ENCODE measurements around the gene NAP1L5.

Gene NAP1L5

DNA sequence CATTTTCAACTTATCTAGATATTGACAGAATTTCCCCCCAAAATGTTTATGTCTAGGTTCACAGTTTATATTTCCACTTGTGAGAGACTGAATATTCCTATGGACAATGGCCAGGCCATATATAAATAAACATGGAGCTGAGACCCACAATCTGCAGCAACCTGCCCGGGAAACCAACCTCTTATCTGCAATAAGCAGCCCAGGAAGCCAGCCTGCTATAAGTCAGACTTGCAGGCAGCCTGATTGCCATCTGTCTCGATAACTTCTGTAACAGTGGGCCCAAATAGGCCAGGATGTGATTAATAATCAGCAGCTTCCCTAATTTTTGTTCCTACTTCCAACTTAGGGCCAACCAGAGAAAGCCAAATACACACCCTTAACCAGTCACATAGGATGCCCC lies 5.2 kb upstream of the NAP1L5 start:
- no peaks in the 10 kb centered on the region for H3K9me3 Mint-ChIP-seq
- H3K36me3 Mint-ChIP-seq: peaks cover 22% of the 10 kb centered on the region
- peaks cover 8% of the 10 kb centered on the region for H3K4me1 Mint-ChIP-seq
- no peak overlapping the region for H3K27ac Mint-ChIP-seq
- no peaks in the 10 kb centered on the region for H3K27me3 Mint-ChIP-seq
- no peak overlapping the region for H3K4me3 Mint-ChIP-seq

DNA sequence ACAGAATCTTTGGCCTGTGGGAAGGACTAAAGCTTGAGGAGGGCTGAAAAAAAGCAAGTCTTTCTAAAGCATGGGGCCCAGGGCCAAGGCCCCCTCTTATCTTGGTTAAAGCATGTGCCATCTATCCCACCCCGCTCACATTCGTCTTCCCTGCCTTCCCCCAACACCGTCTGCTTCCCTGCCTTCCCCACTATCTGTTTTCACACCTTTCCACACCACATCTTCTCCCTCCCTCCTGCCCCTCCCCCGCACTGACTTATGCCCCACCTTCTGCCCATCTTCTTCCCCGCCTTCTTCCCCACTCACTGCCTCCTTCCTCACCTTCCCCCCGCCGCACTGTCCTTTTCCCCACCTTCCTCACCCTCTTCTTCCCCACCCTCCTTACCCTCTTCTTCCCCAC lies 890 bp upstream of the NAP1L5 start:
- peaks cover 18% of the 10 kb centered on the region for H3K4me1 Mint-ChIP-seq
- H3K36me3 Mint-ChIP-seq: peaks cover 6% of the 10 kb centered on the region
- H3K4me3 Mint-ChIP-seq: no peak overlapping the region
- H3K9me3 Mint-ChIP-seq: no peaks in the 10 kb centered on the region
- no peaks in the 10 kb centered on the region for H3K27me3 Mint-ChIP-seq
- no peak overlapping the region for H3K27ac Mint-ChIP-seq

DNA sequence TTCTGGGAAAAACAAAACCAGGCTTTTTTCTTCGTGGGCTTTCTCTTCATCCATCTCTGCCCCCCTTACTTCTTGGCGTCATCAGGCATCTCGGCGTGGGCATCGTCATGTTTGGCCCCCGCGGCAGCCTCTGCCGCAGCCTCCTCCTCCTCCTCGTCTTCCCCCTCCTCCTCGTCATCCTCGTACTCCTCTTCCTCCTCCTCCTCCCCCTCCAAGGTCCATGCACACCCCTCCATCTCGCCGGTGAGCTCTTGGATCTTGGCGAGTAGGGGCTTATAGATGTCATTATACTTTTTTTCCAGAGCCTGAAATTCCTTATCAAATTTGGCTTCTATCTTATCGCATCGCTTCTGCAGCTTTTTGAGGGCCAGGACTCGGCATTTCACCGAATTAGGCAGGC lies 488 bp downstream of the NAP1L5 start:
- Mint-ChIP-seq H3K9me3 (no peaks in the 10 kb centered on the region), H3K4me1 (peaks cover 18% of the 10 kb centered on the region), H3K27me3 (no peaks in the 10 kb centered on the region), H3K27ac (peak overlapping the region; percentile 79), H3K4me3 (peak overlapping the region; percentile 91), H3K36me3 (peaks cover 3% of the 10 kb centered on the region)

DNA sequence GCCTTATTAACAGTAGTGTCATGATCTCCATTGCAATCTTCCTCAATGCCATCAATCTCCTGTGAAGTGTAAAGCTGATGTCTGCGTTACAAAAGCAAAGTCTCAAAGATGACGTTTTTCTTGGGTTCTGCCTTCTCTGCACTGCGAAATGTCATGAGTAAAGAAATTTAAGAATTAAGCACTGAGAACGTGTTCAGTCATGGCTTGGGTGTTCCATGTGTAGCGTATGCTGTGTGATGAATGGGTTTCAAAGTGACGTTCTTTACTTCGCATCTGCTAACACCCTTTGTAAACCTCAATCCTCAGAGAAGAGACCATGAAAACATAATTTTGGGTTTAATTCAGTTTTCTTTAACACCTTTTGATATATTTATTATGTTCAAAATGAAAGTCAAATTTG lies 999 bp downstream of the NAP1L5 start:
- peak overlapping the region; percentile 79 for H3K27ac Mint-ChIP-seq
- H3K9me3 Mint-ChIP-seq: no peaks in the 10 kb centered on the region
- H3K36me3 Mint-ChIP-seq: peaks cover 3% of the 10 kb centered on the region
- no peaks in the 10 kb centered on the region for H3K27me3 Mint-ChIP-seq
- H3K4me1 Mint-ChIP-seq: peaks cover 18% of the 10 kb centered on the region
- peak overlapping the region; percentile 91 for H3K4me3 Mint-ChIP-seq

DNA sequence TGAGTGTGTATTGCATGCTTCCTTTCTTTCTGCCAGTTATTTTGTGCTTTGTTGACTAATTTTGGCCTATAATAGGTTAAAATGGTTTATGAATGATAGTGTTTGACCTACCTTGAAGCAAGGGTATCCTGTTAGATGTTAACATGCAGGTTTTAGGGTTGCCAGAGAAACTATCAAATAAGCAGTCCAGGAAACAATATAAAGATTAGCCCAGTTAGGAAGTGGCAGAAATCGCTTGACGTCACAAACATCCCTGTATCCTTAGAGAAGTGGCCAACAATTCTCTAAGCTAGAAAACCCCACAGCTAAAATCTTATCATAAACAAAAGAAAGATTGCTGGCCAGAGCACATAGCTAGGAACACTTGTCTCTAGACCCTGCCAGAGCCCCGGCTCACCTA lies 3.8 kb downstream of the NAP1L5 start:
- no peaks in the 10 kb centered on the region for H3K27me3 Mint-ChIP-seq
- peaks cover 17% of the 10 kb centered on the region for H3K4me1 Mint-ChIP-seq

DNA sequence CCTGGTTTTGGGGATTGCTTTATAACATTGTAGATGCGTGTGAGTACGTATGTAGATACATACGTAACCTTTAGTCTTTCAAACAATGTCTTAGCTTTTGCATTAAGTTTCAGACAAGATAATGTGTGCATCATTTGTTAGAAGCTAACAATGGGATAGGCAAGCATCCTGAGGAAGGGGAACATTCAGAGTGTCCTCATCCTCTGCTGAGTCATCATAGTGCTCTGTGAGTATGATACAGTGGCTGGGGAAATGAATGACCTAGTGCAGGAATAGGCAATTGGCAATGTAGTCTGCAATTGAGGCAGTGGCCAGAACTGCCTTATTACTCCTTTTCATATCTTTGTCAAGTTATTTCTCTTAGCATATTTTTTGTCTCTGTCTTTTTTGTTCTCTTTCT lies 7.3 kb downstream of the NAP1L5 start:
- Mint-ChIP-seq H3K4me1 (peaks cover 13% of the 10 kb centered on the region), H3K9me3 (no peaks in the 10 kb centered on the region), H3K27me3 (no peaks in the 10 kb centered on the region), H3K36me3 (peaks cover 20% of the 10 kb centered on the region), H3K27ac (peak overlapping the region; percentile 33), H3K4me3 (no peak overlapping the region)

More for the DNA sequence above, 3.8 kb downstream of the NAP1L5 start:
- Mint-ChIP-seq H3K27ac (peak overlapping the region; percentile 35), H3K9me3 (no peaks in the 10 kb centered on the region), H3K4me3 (no peak overlapping the region), H3K36me3 (peaks cover 4% of the 10 kb centered on the region)

DNA sequence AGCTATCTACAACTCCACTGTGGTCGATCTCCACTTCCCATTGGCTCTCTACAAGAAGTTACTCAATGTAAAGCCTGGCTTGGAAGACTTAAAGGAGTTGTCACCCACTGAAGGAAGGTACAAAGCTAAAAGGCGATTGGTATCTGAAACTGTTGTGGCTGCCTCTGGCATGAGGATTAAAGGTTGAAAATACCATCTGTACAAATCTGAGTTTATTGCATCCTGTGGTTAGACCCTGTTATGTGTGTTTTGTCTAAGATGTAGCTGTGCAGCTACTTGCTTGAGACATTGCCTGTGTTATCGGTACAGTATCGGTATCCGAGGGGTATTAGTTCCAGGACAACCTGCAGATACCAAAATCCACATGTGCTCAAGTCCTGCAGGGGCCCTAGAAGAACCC lies 16.4 kb downstream of the NAP1L5 start:
- Mint-ChIP-seq H3K9me3 (no peaks in the 10 kb centered on the region), H3K4me3 (no peak overlapping the region), H3K4me1 (peaks cover 3% of the 10 kb centered on the region), H3K27ac (no peak overlapping the region), H3K27me3 (no peaks in the 10 kb centered on the region), H3K36me3 (peaks cover 43% of the 10 kb centered on the region)

DNA sequence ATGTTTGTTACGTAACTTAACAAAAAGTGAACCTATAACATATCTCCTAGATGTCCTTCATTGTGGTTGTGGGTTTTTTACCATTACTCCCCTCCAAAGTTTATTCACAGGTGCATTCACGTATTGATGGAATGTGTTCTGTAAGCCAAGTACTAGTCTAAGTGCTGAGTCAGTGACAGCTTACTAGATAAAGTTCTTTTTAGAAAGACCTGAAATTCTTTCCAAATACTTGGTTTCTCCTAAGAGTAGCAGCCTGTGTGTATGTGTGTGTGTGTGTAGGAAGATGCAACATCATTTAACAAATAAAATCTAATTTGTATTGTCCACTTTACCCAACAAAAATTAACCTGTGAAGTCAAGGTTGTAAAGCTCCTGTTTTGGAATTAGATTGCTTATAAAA lies 22.1 kb downstream of the NAP1L5 start:
- Mint-ChIP-seq H3K9me3 (no peaks in the 10 kb centered on the region), H3K27ac (peak overlapping the region; percentile 19), H3K27me3 (no peaks in the 10 kb centered on the region), H3K4me3 (no peak overlapping the region), H3K36me3 (peaks cover 19% of the 10 kb centered on the region), H3K4me1 (peaks cover 14% of the 10 kb centered on the region)

DNA sequence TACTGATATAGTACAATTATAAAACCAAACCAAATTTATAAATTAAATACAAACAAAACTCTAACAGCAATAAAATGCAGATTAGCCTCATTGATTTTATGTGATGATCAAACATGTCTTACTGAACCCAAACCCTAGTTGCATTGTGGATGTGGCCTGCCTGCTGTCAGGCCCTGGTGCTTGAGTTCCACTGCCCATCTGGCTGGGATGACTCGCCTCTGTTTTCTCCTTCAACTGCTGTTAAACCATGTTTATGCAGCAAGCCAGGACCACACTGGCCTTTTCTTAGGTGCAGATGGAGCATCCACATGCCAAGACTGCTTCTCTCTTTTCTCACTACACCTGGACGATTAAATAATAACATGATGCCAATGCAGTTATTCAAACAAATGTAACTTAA lies 22.6 kb downstream of the NAP1L5 start:
- H3K27me3 Mint-ChIP-seq: no peaks in the 10 kb centered on the region
- H3K9me3 Mint-ChIP-seq: no peaks in the 10 kb centered on the region
- H3K4me3 Mint-ChIP-seq: no peak overlapping the region
- H3K36me3 Mint-ChIP-seq: peaks cover 18% of the 10 kb centered on the region
- H3K4me1 Mint-ChIP-seq: peaks cover 14% of the 10 kb centered on the region
- H3K27ac Mint-ChIP-seq: no peak overlapping the region

DNA sequence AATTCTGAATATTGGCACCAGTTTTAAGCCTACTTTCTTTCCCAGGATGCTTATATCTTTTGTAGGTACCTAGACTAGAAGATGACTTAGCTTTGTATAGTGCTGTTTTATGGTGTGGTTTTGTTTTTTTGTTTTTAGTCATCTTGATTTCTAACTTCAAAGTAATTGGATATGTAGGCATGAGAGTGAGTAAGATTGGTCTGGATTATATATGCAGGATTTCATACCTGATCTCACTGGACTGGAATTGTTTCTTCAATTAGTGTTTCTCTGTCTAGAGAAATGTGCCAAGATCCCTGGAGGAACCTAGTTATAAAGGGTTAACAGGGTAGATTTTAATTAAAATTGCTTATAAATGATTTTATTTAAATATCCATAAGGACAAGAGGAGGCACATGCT lies 23.1 kb downstream of the NAP1L5 start:
- Mint-ChIP-seq H3K36me3 (peaks cover 14% of the 10 kb centered on the region), H3K27me3 (no peaks in the 10 kb centered on the region), H3K27ac (peak overlapping the region; percentile 46)

DNA sequence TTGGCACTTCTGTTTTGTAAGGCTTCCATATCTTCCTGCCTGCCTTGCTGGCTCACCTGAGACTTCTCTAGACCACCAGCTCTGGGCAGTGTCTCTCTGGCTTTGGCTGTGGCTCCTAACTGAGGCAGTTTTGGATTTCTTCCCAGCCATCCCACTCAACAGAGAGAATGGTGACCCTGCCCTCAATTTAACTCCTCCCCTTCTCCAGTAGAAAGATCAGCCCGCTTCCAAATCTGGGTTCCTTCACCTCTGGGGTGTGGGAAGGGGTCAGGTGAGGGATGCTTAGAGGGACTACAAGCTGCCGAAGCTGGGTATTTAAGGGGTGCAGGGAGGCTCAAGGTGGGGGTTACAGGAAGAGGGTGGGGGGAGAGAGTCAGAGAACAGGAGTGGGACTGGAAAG lies 23.7 kb downstream of the NAP1L5 start:
- H3K27me3 Mint-ChIP-seq: no peaks in the 10 kb centered on the region
- peaks cover 14% of the 10 kb centered on the region for H3K4me1 Mint-ChIP-seq
- H3K9me3 Mint-ChIP-seq: no peaks in the 10 kb centered on the region
- H3K27ac Mint-ChIP-seq: peak overlapping the region; percentile 46
- H3K4me3 Mint-ChIP-seq: no peak overlapping the region
- peaks cover 10% of the 10 kb centered on the region for H3K36me3 Mint-ChIP-seq

More for the DNA sequence above, 23.1 kb downstream of the NAP1L5 start:
- Mint-ChIP-seq H3K9me3 (no peaks in the 10 kb centered on the region), H3K4me3 (no peak overlapping the region), H3K4me1 (peaks cover 14% of the 10 kb centered on the region)

DNA sequence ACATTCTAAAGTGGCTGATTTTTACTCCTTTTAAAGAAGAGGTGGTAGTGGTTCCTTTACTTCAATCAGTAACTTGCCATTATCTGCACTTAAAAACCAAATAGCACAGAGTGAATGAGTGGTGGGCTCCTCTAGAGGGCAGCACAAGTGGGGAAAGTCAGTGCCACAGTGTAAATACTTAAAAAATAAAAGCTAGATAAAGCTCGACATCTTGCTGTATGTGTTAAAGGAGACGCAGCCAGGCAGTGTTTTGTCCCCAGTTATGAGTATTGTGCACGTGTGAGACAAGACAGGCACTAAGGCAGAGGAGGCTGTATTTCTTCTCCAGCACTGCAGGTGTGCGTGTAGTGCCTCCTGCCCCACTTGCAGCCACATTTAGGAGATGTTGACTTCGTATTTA lies 24.6 kb downstream of the NAP1L5 start:
- Mint-ChIP-seq H3K27me3 (no peaks in the 10 kb centered on the region), H3K9me3 (no peaks in the 10 kb centered on the region), H3K4me1 (peaks cover 14% of the 10 kb centered on the region), H3K36me3 (peaks cover 2% of the 10 kb centered on the region), H3K4me3 (no peak overlapping the region), H3K27ac (no peak overlapping the region)

DNA sequence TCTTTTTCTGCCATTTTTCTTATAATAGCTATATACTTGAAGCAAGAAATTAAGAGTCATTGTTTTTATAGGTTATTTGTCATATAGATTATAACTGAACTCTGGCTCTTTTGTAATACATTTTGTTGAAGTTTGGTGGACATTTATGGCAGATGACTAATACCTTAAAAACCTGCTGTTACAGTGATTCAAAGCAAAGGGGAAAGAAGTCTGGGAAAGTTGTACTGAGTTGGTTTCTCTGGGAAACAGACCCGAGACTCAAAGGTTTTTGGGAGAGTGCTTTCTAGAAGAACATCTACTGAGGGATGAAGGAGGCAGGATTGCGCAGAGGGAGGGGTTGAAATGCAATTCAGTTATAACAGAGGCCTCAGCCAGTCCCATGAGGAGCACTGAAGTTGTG lies 35.9 kb downstream of the NAP1L5 start:
- peaks cover 17% of the 10 kb centered on the region for H3K4me1 Mint-ChIP-seq
- no peak overlapping the region for H3K27ac Mint-ChIP-seq
- no peak overlapping the region for H3K4me3 Mint-ChIP-seq
- peaks cover 8% of the 10 kb centered on the region for H3K36me3 Mint-ChIP-seq
- no peaks in the 10 kb centered on the region for H3K27me3 Mint-ChIP-seq
- H3K9me3 Mint-ChIP-seq: no peaks in the 10 kb centered on the region

DNA sequence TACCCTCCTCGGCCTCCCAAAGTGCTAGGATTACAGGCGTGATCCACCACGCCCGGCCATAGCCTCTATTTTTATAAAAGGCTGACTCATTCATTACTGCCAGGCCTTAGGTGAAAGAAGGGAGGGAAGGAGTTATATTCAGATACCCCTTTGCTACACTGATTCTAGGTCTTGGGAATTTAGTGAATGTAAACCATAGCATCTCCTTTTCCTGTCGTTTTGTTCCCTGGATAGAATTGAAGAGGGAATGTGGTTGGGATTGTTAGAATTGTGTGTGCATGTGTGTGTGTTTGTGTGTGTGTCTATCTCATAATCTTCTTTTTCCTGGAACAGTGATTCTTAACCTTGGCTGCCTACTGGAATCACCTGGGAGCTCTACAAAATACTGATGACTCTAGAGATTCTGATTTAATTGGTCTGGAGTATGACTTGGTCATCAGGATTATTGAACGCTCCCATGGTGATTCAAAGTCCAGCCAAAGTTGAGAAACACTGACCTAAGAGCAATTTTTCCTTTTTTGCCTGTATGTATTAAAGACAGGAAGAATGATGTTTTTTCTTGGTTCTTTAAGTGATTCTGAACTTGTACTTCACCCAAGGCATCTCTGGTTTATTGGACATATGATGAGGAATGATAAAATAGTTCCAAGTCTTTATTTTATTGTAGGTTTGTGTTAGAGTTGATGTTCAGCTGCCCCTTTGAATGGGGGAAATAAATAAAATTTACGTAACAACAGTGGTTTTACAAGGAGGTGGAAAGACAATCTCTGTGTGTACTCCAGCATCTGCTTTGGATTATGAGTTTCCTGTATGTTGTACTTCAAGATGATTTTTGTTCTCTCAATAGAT lies 37.0 kb downstream of the NAP1L5 start:
- Mint-ChIP-seq H3K27me3 (no peaks in the 10 kb centered on the region), H3K4me1 (peaks cover 22% of the 10 kb centered on the region), H3K4me3 (no peak overlapping the region), H3K27ac (no peak overlapping the region), H3K36me3 (peaks cover 15% of the 10 kb centered on the region), H3K9me3 (no peaks in the 10 kb centered on the region)

DNA sequence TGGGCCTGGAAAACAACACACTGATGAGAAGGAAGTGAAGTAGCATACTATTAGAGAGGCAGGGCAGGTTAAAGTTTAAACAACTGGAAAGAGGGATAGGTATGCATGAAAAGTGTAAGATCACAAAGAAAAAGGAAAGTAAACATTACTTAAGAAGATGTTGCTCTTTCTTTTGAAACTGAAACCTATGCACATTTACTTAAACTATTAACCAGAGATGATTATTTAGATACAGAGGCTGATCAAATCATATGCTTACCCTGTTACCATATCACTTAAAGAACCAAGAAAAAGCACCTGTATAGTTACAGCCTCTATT lies 37.8 kb downstream of the NAP1L5 start:
- Mint-ChIP-seq H3K4me1 (peaks cover 22% of the 10 kb centered on the region), H3K27me3 (no peaks in the 10 kb centered on the region), H3K9me3 (no peaks in the 10 kb centered on the region), H3K36me3 (peaks cover 16% of the 10 kb centered on the region), H3K27ac (no peak overlapping the region), H3K4me3 (no peak overlapping the region)

DNA sequence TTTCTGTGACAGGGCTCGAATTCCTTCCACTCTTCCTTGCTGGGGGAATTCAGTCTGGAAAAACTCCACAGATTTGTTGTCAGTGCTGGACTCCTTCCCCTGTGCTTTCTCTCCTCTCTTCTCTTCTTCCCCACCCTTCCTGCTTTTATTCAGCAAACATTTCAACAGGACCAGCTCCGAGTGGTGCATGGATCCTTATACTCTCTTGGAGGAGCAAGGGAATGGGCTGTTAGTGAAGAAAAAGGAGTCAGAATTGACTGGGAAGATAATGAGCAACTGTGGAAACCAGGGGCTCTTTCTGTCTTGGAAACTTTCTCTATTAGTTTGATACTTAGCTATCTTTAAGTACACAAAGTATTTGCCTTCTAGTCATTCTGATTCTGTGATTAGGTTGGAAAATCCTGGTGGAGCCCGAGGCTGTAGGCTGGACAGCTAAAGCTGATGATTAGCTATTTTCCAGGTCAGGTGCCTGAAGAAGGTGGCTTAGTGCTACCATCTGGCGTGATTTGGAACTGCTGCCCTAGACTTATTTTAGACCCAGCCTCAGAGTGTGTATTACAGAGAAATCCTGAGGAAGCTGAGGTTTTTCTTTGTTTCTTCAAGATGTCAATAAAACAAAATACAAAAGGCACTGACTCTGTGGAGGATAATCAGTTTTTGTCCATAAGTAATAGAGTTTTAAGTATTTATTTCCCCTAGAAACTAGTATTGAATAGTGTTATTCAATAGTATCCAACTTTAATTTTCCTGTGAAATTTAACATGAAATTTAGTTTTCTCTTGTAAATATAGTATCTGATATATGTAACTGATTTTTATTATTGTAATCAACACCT lies 38.4 kb downstream of the NAP1L5 start:
- Mint-ChIP-seq H3K27ac (no peak overlapping the region), H3K4me1 (peaks cover 22% of the 10 kb centered on the region), H3K4me3 (no peak overlapping the region), H3K27me3 (no peaks in the 10 kb centered on the region), H3K36me3 (peaks cover 15% of the 10 kb centered on the region), H3K9me3 (no peaks in the 10 kb centered on the region)

Data from activated naive CD4-positive, alpha-beta T cell treated with anti-CD3 and anti-CD28 coated beads, Interleukin-2, amount 50 U/mL, for 24 hours (primary cell).